Measurements from ENCODE around the gene APOO.
A peak's percentile ranks its signal among the peaks of the same experiment; 100 is the strongest.
"Not testable (repeated sequence)": the region's sequence is repeated elsewhere in the genome, so short reads cannot be mapped to it uniquely, and the experiment has no call there.

APOO gene

DNA sequence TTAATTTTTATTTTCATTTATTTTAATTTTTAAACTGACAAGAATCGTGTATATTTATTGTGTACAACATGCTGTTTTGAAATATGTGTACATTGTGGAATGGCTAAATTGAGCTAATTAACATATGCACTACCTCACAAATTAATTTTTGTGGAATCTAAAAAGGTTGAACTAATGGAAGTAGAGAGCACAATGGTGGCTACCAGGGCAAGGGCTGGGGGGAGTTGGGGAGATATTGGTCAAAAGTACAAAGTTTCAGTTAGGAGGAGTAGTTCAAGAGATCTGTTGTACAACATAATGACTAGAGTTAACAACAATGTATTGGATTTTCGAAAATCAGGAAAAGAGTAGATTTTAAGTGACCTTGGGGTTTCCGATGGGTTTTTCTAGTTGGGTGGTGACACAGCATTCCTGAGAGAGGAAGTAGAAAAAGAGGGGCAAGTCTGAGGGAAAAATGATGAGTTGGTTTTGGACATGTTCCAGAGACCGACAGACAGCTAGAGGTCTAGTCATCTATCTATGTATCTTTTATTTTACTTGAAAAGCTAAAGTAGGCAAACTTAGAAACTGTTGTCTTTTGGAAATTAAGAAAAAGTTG is 23.2 kb downstream of the APOO start:
- Histone ChIP-seq H3K27ac (peak overlapping the region in 6 of 11 experiments; percentile 5 to 77 (median 61); a peak in 8 of 22 replicates), H3K9ac (peak overlapping the region in 3 of 11 experiments; percentile 14 to 55 (median 36); a peak in 6 of 22 replicates), H3K27me3 (no peaks in the 10 kb centered on the region), H3K4me2 (peak overlapping the region in 6 of 11 experiments; percentile 14 to 76 (median 69); a peak in 12 of 22 replicates), H3K4me3 (no peak overlapping the region), H3K4me1 (peaks cover 0 to 58% (median 10%) of the 10 kb centered on the region in 10 experiments; a peak in 11 of 20 replicates), H4K20me1 (no peaks in the 10 kb centered on the region), H3K9me3 (replicated peaks in 1 of 11) (no peaks in the 10 kb centered on the region), H3K36me3 (peaks cover 0 to under 1% (median 0%) of the 10 kb centered on the region in 11 experiments; a peak in 1 of 22 replicates)
- no peak for TF ChIP-seq Cebpa-rat (IDR thresholded peaks at IDR 0.05)

DNA sequence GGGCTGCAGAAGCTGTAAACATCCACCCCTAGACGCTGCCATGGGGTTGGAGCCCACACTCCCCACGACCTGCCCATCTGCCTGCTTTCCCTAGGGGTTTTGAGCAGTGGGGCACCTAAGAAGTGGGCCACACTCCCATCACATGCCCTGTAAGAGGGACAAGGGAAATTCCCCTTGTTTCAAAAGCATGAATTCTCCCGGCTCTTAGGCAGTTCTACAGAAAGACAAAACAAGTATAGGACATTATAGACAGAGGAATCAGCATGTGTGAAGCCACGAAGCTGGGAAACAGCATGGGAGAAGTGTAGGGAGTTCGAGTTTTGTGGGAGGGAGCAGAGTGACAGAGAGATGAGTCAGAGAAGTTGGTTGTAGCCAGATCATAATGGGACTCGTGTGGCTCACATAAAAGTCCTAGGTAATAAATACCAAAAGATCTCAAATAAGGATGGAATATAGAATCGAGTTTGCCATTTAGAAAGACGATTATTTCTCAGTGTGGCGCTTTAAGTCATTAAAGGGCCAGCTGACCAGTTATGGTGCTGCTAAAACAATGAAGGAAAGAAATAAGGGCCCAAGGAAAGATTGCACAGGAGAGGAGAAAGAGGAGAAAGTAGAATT is 23.9 kb downstream of the APOO start:
- Histone ChIP-seq H3K4me2 (peak overlapping the region in 6 of 11 experiments; percentile 32 to 76 (median 69); a peak in 11 of 22 replicates), H3K36me3 (peaks cover 0 to 6% (median 0%) of the 10 kb centered on the region in 11 experiments; a peak in 1 of 22 replicates), H3K4me3 (no peak overlapping the region), H4K20me1 (no peaks in the 10 kb centered on the region), H3K27me3 (no peaks in the 10 kb centered on the region), H3K4me1 (peaks cover 0 to 58% (median 10%) of the 10 kb centered on the region in 10 experiments; a peak in 11 of 20 replicates), H3K9me3 (replicated peaks in 1 of 11) (no peaks in the 10 kb centered on the region), H3K27ac (peak overlapping the region in 6 of 11 experiments; percentile 5 to 77 (median 61); a peak in 8 of 22 replicates), H3K9ac (peak overlapping the region in 4 of 11 experiments; percentile 1 to 55 (median 24); a peak in 4 of 22 replicates)
- TF ChIP-seq Cebpa-rat (IDR thresholded peaks at IDR 0.05) = no peak

DNA sequence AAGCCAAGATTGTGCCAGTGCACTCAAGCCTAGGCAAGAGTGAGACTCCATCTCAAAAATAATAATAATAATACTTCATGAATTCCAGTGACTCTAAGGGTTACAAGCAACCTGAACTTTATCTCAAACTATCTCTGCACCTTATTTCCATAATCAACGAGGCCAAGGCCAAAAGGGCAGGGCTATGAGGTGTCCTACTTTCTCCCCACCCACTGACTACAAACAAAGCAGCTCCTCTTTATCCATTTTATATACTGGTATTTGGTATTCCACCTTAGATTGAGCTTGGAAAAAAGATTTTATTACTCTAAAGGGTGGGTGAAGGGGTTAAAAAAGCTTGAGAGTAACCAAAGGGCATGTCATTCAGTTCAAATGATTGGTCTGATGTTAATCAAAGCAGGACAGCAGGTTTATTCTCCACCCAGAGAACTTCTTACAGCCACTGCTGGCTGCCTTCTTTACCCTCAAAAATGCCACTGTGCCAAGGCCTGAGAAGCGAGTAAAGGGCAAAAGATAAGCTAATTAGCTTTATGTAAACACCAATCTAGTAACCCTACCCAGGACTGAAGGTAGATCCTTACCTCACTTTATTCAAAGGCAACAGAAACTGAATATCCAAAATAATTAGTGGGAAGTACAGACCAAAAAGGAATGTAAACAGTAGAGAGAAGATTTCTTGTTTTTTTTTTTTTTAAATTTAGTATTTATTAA is 28.2 kb downstream of the APOO start:
- Histone ChIP-seq H4K20me1 (no peaks in the 10 kb centered on the region), H3K4me3 (no peak overlapping the region), H3K4me1 (peaks cover 0 to 40% (median 6%) of the 10 kb centered on the region in 10 experiments; a peak in 11 of 20 replicates), H3K27me3 (no peaks in the 10 kb centered on the region), H3K9ac (no peak overlapping the region), H3K27ac (0 out of 22 replicates have a peak overlapping the region, but pooled peaks of 1 of the 11 experiments have one; percentile 31), H3K9me3 (replicated peaks in 1 of 11) (no peaks in the 10 kb centered on the region), H3K4me2 (no peak overlapping the region), H3K36me3 (peaks cover 0 to 11% (median 0%) of the 10 kb centered on the region in 11 experiments; a peak in 3 of 22 replicates)
- TF ChIP-seq Cebpa-rat (IDR thresholded peaks at IDR 0.05) = no peak

DNA sequence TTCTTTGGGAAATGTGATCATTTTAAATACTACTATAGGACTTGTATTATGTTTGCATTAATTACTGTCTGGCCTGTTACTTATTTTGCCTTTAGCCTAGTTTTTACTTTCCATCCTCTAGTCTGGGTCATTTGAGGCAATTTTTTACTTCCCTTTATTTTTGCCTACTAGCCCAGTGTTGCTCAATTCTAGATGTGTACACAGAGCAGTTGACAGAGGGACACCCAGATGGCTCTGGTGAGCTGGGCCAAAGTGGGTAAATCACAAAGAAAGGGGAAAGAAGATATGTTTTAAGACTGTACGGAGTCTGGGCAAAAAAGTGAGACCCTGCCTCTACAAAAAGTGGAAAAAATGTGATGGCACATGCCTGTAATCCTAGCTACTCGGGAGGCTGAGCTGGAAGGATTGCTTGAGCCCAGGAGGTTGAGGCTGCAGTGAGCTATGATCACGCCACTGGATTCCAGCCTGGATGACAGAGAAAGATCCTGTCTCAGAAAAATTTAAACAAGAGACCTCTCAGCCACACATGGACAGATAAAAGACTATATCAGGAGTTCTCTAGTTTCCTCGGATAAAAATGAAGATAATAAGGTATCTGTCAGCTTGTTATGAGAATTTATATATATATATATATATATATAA is 35.7 kb downstream of the APOO start:
- peak overlapping the region in 7 of 11 experiments; percentile 41 to 84 (median 60); a peak in 12 of 22 replicates for H3K4me2 ChIP-seq
- H3K4me1 ChIP-seq = peaks cover 0 to 61% (median 13%) of the 10 kb centered on the region in 10 experiments; a peak in 12 of 20 replicates
- no peaks in the 10 kb centered on the region for H4K20me1 ChIP-seq
- peak overlapping the region in 2 of 10 experiments; percentile 16 to 32; a peak in 2 of 20 replicates for H3K4me3 ChIP-seq
- H3K27me3 ChIP-seq = no peaks in the 10 kb centered on the region
- peak overlapping the region in 8 of 11 experiments; percentile 42 to 83 (median 70); a peak in 14 of 22 replicates for H3K9ac ChIP-seq
- H3K27ac ChIP-seq = peak overlapping the region in 10 of 11 experiments; percentile 23 to 92 (median 81); a peak in 19 of 22 replicates
- H3K9me3 ChIP-seq (replicated peaks in 1 of 11) = no peaks in the 10 kb centered on the region
- peaks cover 0 to 5% (median 0%) of the 10 kb centered on the region in 11 experiments; a peak in 1 of 22 replicates for H3K36me3 ChIP-seq
- TF ChIP-seq Cebpa-rat (IDR thresholded peaks at IDR 0.05) = peak in 8 of 11 experiments; percentile 38 to 92 (median 84); a peak in 14 of 22 replicates

GRCh38 chrX:23870041-23870440 is 37.7 kb downstream of the APOO start:
- Histone ChIP-seq H3K9me3 (replicated peaks in 1 of 11) (no peaks in the 10 kb centered on the region), H4K20me1 (no peaks in the 10 kb centered on the region), H3K4me1 (peaks cover 0 to 61% (median 13%) of the 10 kb centered on the region in 10 experiments; a peak in 12 of 20 replicates), H3K36me3 (peaks cover 0 to 5% (median 0%) of the 10 kb centered on the region in 11 experiments; a peak in 1 of 22 replicates), H3K4me2 (peak overlapping the region in 2 of 11 experiments; percentile 39 to 74; a peak in 6 of 22 replicates), H3K27ac (peak overlapping the region in 6 of 11 experiments; percentile 77 to 92 (median 88); a peak in 6 of 22 replicates), H3K4me3 (no peak overlapping the region), H3K27me3 (no peaks in the 10 kb centered on the region), H3K9ac (no peak overlapping the region)
- no peak for TF ChIP-seq Cebpa-rat (IDR thresholded peaks at IDR 0.05)

DNA sequence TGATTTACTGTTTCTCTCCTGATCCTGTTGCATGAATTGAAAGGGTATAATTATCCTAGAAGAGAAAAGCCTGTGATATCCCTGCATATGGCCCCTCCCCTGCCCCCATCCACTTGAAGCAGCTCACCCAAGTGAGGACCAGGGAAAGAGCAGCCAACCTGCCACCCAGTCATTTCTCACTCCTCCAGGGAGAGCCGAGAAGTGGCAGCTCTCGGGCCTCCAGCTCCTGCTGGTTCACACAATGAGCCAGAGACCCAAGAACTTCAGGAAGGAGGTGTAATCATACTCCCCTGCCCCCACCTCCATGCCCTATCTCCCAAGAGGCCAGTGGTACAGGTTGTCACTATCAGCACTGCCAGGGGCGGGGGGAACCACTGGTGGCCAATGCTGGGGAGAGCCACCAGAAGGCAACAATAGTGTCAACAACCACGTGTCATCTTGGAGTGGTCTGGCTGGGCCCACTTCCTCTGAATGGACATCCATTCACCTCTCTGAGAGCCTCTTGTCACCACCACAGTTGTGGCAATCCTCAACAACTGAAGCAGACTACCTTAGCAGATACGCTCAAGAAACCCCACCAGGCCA is 42.9 kb downstream of the APOO start:
- peaks cover 0 to 13% (median 0%) of the 10 kb centered on the region in 11 experiments; a peak in 3 of 22 replicates for H3K36me3 ChIP-seq
- TF ChIP-seq Cebpa-rat (IDR thresholded peaks at IDR 0.05) = no peak
- no peaks in the 10 kb centered on the region for H3K27me3 ChIP-seq
- H3K4me3 ChIP-seq = no peak overlapping the region
- H3K9ac ChIP-seq = no peak overlapping the region
- peaks cover 0 to 24% (median 0%) of the 10 kb centered on the region in 10 experiments; a peak in 6 of 20 replicates for H3K4me1 ChIP-seq
- no peak overlapping the region for H3K4me2 ChIP-seq
- no peaks in the 10 kb centered on the region for H3K9me3 ChIP-seq (replicated peaks in 1 of 11)
- no peaks in the 10 kb centered on the region for H4K20me1 ChIP-seq
- no peak overlapping the region for H3K27ac ChIP-seq

DNA sequence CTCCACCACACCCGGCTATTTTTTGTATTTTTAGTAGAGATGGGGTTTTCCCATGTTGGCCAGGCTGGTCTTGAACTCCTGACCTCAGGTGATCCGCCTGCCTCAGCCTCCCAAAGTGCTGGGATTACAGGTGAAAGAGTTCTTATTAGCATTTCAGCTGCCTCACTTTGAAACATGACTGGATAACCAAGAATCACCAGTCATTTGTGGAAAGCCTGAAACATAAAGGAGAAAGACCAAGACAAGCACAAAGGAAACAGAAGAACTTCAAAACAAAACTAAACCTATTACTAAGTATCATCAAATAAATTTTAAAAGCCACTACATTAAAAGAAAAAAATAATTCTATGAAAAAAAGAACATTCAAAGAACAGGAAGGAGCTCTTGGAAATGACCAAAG is 45.8 kb downstream of the APOO start:
- Histone ChIP-seq H3K4me1 (peaks cover 0 to 15% (median 0%) of the 10 kb centered on the region in 10 experiments; a peak in 5 of 20 replicates), H3K36me3 (peaks cover 0 to 19% (median 0%) of the 10 kb centered on the region in 11 experiments; a peak in 5 of 22 replicates), H3K4me2 (peak overlapping the region in 2 of 11 experiments; percentile 4 to 29; a peak in 1 of 22 replicates)
- H3K27ac ChIP-seq; H3K9ac ChIP-seq; H4K20me1 ChIP-seq; H3K27me3 ChIP-seq; H3K9me3 ChIP-seq (replicated peaks in 1 of 11); H3K4me3 ChIP-seq: not testable (repeated sequence)
